Keratinocyte (primary cell): Measurements from ENCODE around the gene WDR7. TPM values are rescaled to one million over a fixed set of nuclear protein-coding genes. Genes with fewer than 3 reads are reported as not detected.

Source experiments
- DNase-seq: peaks from one replicate; pipeline ENCODE4 v3.0.0-alpha.2; 2011; ENCODE audit warnings: low read depth, missing footprints, low spot score
- FAIRE-seq: peaks from 2 replicates; lab custom pipeline; 2011; peaks lifted over from hg19 to GRCh38; lab: Jason Lieb, UNC
- H2AFZ ChIP-seq: 2 replicates; pipeline ENCODE4 v1.6.0; 2012; ENCODE audit warnings: low read length, control low read depth, inconsistent platforms; ENCODE audit not compliant: control insufficient read depth
- H3K27ac ChIP-seq: 2 replicates; pipeline ENCODE4 v1.5.1; 2011; ENCODE audit warnings: low read length; ENCODE audit not compliant: control insufficient read depth, insufficient read depth
- H3K27me3 ChIP-seq: 3 replicates; pipeline ENCODE4 v1.6.0; 2011; ENCODE audit warnings: low read length; ENCODE audit not compliant: control insufficient read depth, insufficient read depth; ENCODE audit errors: extremely low read depth
- H3K36me3 ChIP-seq, 2 experiments: 2 replicates in 1 of 2; 3 replicates in 1 of 2; pipeline ENCODE4 v1.5.1; 2011; ENCODE audit warnings: low read length in 2 of 2, mild to moderate bottlenecking in 1 of 2; ENCODE audit not compliant: control insufficient read depth in 2 of 2, insufficient read depth in 2 of 2; ENCODE audit errors: extremely low read depth in 1 of 2
- H3K4me1 ChIP-seq: 3 replicates; pipeline ENCODE4 v1.5.1; 2011; ENCODE audit warnings: low read length; ENCODE audit not compliant: control insufficient read depth, insufficient read depth; ENCODE audit errors: extremely low read depth
- H3K4me2 ChIP-seq: 3 replicates; pipeline ENCODE4 v1.6.0; 2011; ENCODE audit warnings: low read depth, low read length; ENCODE audit not compliant: control insufficient read depth, insufficient read depth; ENCODE audit errors: extremely low read depth
- H3K4me3 ChIP-seq, 3 experiments: fragments of 200-600 bp in 1 of 3; sonication (generic) in 1 of 3; 2 replicates in 2 of 3; 3 replicates in 1 of 3; pipeline ENCODE4 v1.5.1; 2011 to 2016; ENCODE audit warnings: low read length in 3 of 3, mild to moderate bottlenecking in 3 of 3, control low read depth in 2 of 3, inconsistent platforms in 1 of 3, low read depth in 1 of 3, mixed read lengths in 1 of 3, mixed run types in 1 of 3, moderate library complexity in 1 of 3; ENCODE audit not compliant: control insufficient read depth in 2 of 3, insufficient read depth in 2 of 3; ENCODE audit errors: extremely low read depth in 1 of 3
- H3K79me2 ChIP-seq: 2 replicates; pipeline ENCODE4 v1.6.0; 2012; ENCODE audit warnings: low read length; ENCODE audit not compliant: control insufficient read depth, insufficient read depth
- H3K9ac ChIP-seq: 3 replicates; pipeline ENCODE4 v1.6.0; 2011; ENCODE audit warnings: low read length; ENCODE audit not compliant: control insufficient read depth, insufficient read depth; ENCODE audit errors: extremely low read depth
- H3K9me1 ChIP-seq: 3 replicates; pipeline ENCODE4 v1.6.0; 2011; ENCODE audit warnings: low read length; ENCODE audit not compliant: control insufficient read depth, insufficient read depth; ENCODE audit errors: extremely low read depth
- H3K9me3 ChIP-seq: 2 replicates; pipeline ENCODE4 v1.5.1; 2012; ENCODE audit warnings: low read depth, low read length; ENCODE audit not compliant: control insufficient read depth
- H4K20me1 ChIP-seq: 3 replicates; pipeline ENCODE4 v1.6.0; 2011; ENCODE audit warnings: low read length; ENCODE audit not compliant: control insufficient read depth, insufficient read depth; ENCODE audit errors: extremely low read depth
- EZH2 ChIP-seq: IDR thresholded peaks from one replicate; pipeline ENCODE4 v1.6.1; 2012; ENCODE audit warnings: inconsistent platforms, mild to moderate bottlenecking, low read length, moderate library complexity
- dilution Hi-C: fragments of 300-500 bp; cut with MboI; formaldehyde crosslinking; loops from one replicate; pipeline ENCODE4 v1.7.0; 2020; ENCODE audit warnings: low sequenced_read_pairs; ENCODE audit not compliant: extremely low pct_ligation_motif_present
- polyA plus RNA-seq, 5 experiments: library from polyadenylated mRNA; depleted of rRNA in 3 of 5; stranded (reverse) in 3 of 5; stranded (forward) in 1 of 5; unstranded in 1 of 5; fragments of >200 nt; gene quantifications; 1 replicate in 1 of 5; 2 replicates in 3 of 5; 3 replicates in 1 of 5; pipeline versions ENCODE4 v1.2.1 to v1.2.3, GENCODE V29; 2011 to 2012; ENCODE audit warnings: missing spikeins in 2 of 5, low read depth in 1 of 5, low replicate concordance in 1 of 5
- TF ChIP-seq, protein P1 (sequence below), 3 experiments: IDR thresholded peaks in 1 of 3; conservative IDR thresholded peaks in 1 of 3; optimal IDR thresholded peaks in 1 of 3; 2 replicates in 2 of 3; 3 replicates in 1 of 3; pipeline versions ENCODE3 to v1.5.1; 2011; ENCODE audit warnings: low read length in 3 of 3, mild to moderate bottlenecking in 3 of 3, moderate library complexity in 2 of 3, control low read depth in 1 of 3, inconsistent platforms in 1 of 3; ENCODE audit not compliant: insufficient read depth in 2 of 3; ENCODE audit errors: extremely low read depth in 1 of 3

WDR7 gene
- polyA plus RNA-seq, 1 donor (not counting 4 experiments of a cell fraction or from before 2014, with no cell fraction given), result 6.9 TPM

DNA sequence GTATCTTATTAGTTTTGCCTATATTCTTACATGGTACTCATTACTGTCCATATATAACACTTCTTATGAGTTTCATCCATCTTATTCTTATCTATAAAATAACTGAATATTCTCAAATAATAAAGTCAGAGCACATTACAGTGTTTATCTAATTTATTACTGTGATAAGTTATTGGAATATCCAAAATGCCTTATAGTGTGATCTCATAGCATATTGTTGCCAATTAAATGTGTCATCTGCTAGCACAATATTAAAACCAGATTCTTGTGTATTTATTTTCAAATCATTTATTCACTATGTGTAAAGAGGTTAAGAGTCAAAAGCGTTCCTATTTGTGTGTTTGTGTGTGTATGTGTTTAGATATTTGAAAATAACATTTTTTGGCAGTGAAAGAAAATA lies 151.9 kb downstream of the WDR7 start:
- TF ChIP-seq EZH2, result no peak
- TF ChIP-seq, protein P1, sequence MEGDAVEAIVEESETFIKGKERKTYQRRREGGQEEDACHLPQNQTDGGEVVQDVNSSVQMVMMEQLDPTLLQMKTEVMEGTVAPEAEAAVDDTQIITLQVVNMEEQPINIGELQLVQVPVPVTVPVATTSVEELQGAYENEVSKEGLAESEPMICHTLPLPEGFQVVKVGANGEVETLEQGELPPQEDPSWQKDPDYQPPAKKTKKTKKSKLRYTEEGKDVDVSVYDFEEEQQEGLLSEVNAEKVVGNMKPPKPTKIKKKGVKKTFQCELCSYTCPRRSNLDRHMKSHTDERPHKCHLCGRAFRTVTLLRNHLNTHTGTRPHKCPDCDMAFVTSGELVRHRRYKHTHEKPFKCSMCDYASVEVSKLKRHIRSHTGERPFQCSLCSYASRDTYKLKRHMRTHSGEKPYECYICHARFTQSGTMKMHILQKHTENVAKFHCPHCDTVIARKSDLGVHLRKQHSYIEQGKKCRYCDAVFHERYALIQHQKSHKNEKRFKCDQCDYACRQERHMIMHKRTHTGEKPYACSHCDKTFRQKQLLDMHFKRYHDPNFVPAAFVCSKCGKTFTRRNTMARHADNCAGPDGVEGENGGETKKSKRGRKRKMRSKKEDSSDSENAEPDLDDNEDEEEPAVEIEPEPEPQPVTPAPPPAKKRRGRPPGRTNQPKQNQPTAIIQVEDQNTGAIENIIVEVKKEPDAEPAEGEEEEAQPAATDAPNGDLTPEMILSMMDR (optimal IDR thresholded peaks at IDR 0.05 in 1 of 3, IDR thresholded peaks at IDR 0.05 in 1 of 3, conservative IDR thresholded peaks at IDR 0.05 in 1 of 3; ENCODE audit: extremely low read depth in 1 of 3, insufficient read depth in 2 of 3, low read length in 3 of 3), result no peak
- Histone ChIP-seq H3K27me3 (no peaks in the 10 kb centered on the region), H2AFZ (no peak overlapping the region), H3K4me1 (no peaks in the 10 kb centered on the region), H3K27ac (no peak overlapping the region), H3K4me3 (no peak overlapping the region), H3K36me3 (no peaks in the 10 kb centered on the region), H3K9me1 (no peaks in the 10 kb centered on the region), H3K9ac (no peak overlapping the region), H3K9me3 (no peaks in the 10 kb centered on the region), H3K79me2 (no peaks in the 10 kb centered on the region), H4K20me1 (no peaks in the 10 kb centered on the region), H3K4me2 (no peak overlapping the region)
- DNase-seq (no peak), FAIRE-seq (no peak)
- dilution Hi-C loops, result no loop called here

DNA sequence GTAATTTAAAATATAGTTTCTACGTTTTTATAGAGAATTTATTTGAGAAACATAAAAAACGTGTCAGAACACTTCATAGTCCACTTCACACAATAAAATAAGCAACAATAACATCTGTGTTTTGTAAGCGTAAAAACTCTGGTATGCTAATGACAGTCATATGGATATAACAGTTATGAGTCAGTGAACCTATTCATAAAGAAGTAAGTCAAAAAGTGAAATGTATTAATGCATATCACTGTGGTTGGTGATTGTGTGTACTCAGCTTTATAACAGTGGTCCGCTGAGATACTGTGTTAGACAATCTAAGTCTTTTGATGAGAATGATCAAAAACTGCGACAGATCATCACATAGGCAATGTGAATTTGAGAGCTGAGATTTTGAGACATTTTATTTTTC lies 153.2 kb downstream of the WDR7 start:
- Histone ChIP-seq H3K9ac (no peak overlapping the region), H3K79me2 (no peaks in the 10 kb centered on the region), H3K36me3 (no peaks in the 10 kb centered on the region), H3K9me1 (no peaks in the 10 kb centered on the region), H3K4me2 (no peak overlapping the region), H3K9me3 (no peaks in the 10 kb centered on the region), H2AFZ (no peak overlapping the region), H3K27me3 (no peaks in the 10 kb centered on the region), H3K4me3 (no peak overlapping the region), H3K27ac (no peak overlapping the region), H3K4me1 (no peaks in the 10 kb centered on the region), H4K20me1 (no peaks in the 10 kb centered on the region)
- FAIRE-seq, result no peak
- no peak for TF ChIP-seq EZH2
- TF ChIP-seq, protein P1 (optimal IDR thresholded peaks at IDR 0.05 in 1 of 3, IDR thresholded peaks at IDR 0.05 in 1 of 3, conservative IDR thresholded peaks at IDR 0.05 in 1 of 3; ENCODE audit: extremely low read depth in 1 of 3, insufficient read depth in 2 of 3, low read length in 3 of 3), result no peak
- dilution Hi-C loops, result no loop called here
- DNase-seq, result no peak
